Measurements from ENCODE around the gene SLC11A1.

GRCh38 chr2:218364196-218364595 lies 17.9 kb upstream of the SLC11A1 start:
- TF ChIP-seq, protein P1, sequence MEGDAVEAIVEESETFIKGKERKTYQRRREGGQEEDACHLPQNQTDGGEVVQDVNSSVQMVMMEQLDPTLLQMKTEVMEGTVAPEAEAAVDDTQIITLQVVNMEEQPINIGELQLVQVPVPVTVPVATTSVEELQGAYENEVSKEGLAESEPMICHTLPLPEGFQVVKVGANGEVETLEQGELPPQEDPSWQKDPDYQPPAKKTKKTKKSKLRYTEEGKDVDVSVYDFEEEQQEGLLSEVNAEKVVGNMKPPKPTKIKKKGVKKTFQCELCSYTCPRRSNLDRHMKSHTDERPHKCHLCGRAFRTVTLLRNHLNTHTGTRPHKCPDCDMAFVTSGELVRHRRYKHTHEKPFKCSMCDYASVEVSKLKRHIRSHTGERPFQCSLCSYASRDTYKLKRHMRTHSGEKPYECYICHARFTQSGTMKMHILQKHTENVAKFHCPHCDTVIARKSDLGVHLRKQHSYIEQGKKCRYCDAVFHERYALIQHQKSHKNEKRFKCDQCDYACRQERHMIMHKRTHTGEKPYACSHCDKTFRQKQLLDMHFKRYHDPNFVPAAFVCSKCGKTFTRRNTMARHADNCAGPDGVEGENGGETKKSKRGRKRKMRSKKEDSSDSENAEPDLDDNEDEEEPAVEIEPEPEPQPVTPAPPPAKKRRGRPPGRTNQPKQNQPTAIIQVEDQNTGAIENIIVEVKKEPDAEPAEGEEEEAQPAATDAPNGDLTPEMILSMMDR (IDR thresholded peaks at IDR 0.05; ENCODE audit: insufficient read depth, low read depth, low read length) = no peak
- no peak for TF ChIP-seq EZH2 (IDR thresholded peaks at IDR 0.05; ENCODE audit: insufficient read depth, low read length)

Data from astrocyte (in vitro differentiated cells and primary cell).